GM23338 (cell line): ENCODE measurements around the gene RBP3.

ENCODE experiments used
- CREB1 ChIP-seq: fragments of 250-450 bp; sonication (Bioruptor Pico); IDR thresholded peaks from 2 replicates; pipeline ENCODE4 v1.5.0; 2020; ENCODE audit warnings: low read depth, mild to moderate bottlenecking, moderate library complexity
- CTCF ChIP-seq, 2 experiments: fragments of 200-600 bp in 1 of 2; sonication (generic) in 1 of 2; conservative IDR thresholded peaks; 2 replicates each; pipeline versions ENCODE4 v1.5.1 to v1.6.1; 2016 to 2017; ENCODE audit warnings: antibody characterized with exemption in 2 of 2, low read depth in 2 of 2, mild to moderate bottlenecking in 2 of 2, moderate library complexity in 1 of 2
- EZH2 ChIP-seq: fragments of 200-600 bp; sonication (generic); IDR thresholded peaks from one replicate; pipeline ENCODE4 v1.8.0; 2017; ENCODE audit warnings: antibody characterized with exemption, mild to moderate bottlenecking, low read depth; ENCODE audit not compliant: unreplicated experiment
- EZH2phosphoT487 ChIP-seq: fragments of 200-600 bp; sonication (generic); IDR thresholded peaks from one replicate; pipeline ENCODE4 v1.8.1; 2018; ENCODE audit warnings: antibody characterized with exemption; ENCODE audit not compliant: unreplicated experiment
- JUNB ChIP-seq: IDR thresholded peaks from one replicate; pipeline ENCODE4 v1.6.1; 2016; ENCODE audit warnings: antibody characterized with exemption; ENCODE audit not compliant: unreplicated experiment
- NANOG ChIP-seq: IDR thresholded peaks from 2 replicates; pipeline ENCODE4 v1.6.1; 2016; ENCODE audit warnings: antibody characterized with exemption, borderline replicate concordance
- POLR2AphosphoS5 ChIP-seq: IDR thresholded peaks from 2 replicates; pipeline ENCODE4 v1.6.1; 2016; ENCODE audit warnings: antibody characterized with exemption, low read depth
- REST ChIP-seq: IDR thresholded peaks from one replicate; pipeline ENCODE4 v1.6.1; 2018; ENCODE audit warnings: antibody characterized with exemption; ENCODE audit not compliant: unreplicated experiment
- STAT1 ChIP-seq: IDR thresholded peaks from one replicate; pipeline ENCODE4 v1.6.1; 2016; ENCODE audit warnings: antibody characterized with exemption; ENCODE audit not compliant: unreplicated experiment
- ZNF114 ChIP-seq: fragments of 250-450 bp; sonication (Bioruptor Pico); IDR thresholded peaks from 2 replicates; pipeline ENCODE4 v1.5.0; 2020; ENCODE audit warnings: mild to moderate bottlenecking, moderate library complexity

DNA sequence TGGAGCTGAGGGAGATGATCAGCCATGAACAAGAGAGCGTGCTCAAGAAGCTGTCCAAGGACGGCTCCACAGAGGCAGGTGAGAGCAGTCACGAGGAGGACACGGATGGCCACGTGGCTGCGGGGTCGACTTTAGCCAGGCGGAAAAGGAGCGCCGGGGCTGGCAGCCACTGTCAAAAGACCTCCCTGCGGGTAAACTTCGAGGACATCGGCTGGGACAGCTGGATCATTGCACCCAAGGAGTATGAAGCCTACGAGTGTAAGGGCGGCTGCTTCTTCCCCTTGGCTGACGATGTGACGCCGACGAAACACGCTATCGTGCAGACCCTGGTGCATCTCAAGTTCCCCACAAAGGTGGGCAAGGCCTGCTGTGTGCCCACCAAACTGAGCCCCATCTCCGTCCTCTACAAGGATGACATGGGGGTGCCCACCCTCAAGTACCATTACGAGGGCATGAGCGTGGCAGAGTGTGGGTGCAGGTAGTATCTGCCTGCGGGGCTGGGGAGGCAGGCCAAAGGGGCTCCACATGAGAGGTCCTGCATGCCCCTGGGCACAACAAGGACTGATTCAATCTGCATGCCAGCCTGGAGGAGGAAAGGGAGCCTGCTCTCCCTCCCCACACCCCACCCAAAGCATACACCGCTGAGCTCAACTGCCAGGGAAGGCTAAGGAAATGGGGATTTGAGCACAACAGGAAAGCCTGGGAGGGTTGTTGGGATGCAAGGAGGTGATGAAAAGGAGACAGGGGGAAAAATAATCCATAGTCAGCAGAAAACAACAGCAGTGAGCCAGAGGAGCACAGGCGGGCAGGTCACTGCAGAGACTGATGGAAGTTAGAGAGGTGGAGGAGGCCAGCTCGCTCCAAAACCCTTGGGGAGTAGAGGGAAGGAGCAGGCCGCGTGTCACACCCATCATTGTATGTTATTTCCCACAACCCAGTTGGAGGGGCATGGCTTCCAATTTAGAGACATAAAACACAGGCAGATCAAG is 22.6 kb upstream of the RBP3 start:
- TF ChIP-seq EZH2: no peak
- no peak for TF ChIP-seq CTCF (conservative IDR thresholded peaks at IDR 0.05; ENCODE audit: low read depth in 2 of 2)
- TF ChIP-seq POLR2AphosphoS5: no peak
- no peak for TF ChIP-seq EZH2phosphoT487
- no peak for TF ChIP-seq STAT1
- no peak for TF ChIP-seq REST
- no peak for TF ChIP-seq CREB1 (CRISPR knock-in tag)
- no peak for TF ChIP-seq ZNF114 (CRISPR knock-in tag)
- no peak for TF ChIP-seq JUNB
- no peak for TF ChIP-seq NANOG
